NCI-H524 (cell line): ENCODE results near the gene CSK.
"Not testable (repeated sequence)": the region's sequence is repeated elsewhere in the genome, so short reads cannot be mapped to it uniquely, and the experiment has no call there.

Source experiments
- DNase-seq, 2 experiments: peaks; one replicate each; lab custom pipeline; 2025; lab: John Stamatoyannopoulos, UW

CSK gene

DNA sequence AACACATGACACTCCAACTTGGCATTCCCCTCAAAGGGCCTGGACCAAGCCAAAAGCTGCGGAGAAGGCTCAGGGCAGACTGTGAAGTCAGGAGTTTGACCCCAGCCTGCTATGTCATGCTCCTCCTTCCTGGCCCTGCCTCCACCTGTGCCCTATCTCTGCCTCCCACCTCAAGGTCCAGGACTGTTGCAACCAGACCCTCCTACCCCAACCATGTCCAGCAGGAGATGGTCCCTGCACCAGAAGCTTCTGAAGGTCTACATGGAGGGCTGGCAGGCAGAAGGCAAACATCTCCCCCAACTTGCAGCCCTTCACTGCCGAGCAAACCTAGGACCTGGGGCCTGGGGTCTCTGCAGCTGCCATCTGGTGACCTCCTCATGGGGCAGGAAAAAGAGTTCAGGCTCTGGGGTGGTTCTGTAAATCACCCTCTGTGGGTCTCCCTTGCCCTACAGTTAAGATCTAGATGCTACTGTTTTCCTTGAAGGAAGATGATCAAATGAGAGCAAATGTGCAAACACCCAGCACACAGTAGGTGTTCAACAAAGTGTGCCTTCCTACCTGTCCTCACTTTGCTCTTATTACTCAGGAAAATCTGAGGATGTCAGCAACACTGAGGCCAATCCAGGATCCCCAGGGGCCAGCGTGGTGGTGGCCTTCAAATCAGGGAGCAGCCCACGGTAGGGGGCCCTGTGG lies 11.5 kb upstream of the CSK start:
- DNase-seq, result no peak

DNA sequence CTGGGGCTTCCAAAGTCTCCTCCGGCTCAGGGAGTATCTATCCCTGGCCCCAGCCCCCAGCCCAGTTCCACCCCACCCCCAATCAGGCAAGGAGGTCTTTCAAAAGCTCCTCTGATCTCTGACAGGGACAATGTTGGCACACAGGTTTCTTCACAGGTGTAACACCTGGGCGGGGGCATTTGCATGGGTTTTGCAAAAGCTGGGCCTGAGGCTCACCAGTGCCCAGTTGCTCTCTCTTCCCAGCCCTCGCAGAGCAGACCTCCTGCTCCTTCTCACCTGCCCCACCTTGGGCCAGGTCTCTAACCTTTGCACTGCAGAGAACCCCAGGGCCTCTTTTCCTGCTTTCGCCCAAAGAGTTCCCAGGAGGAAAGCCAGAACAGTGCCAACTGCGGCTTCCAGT lies 8.6 kb upstream of the CSK start:
- no peak for DNase-seq

DNA sequence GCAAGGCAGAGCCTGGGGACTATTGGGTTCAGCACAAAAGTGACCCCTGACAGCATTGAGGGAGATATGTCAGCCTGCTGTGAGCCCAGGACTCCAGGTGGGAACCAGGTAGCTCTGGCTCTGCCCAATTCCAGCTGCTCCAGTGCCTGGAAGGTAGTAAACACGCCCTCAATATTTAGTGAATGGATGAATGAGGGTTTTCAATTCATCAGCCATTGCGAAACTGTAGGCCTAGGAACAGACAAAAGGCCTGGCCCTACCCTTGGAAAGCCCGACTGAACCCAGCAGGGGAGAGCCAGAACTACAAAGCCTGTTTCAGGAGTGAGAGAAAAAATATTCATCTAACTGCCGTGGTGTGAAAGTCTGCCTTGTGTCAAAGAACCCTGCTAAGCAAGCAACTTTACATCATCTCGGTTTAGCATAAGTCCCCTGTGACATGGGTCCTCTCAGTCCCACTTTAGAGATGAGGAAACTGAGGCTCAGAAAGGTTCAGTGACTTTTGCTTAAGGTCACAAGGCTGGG lies 8.1 kb upstream of the CSK start:
- no peak for DNase-seq

DNA sequence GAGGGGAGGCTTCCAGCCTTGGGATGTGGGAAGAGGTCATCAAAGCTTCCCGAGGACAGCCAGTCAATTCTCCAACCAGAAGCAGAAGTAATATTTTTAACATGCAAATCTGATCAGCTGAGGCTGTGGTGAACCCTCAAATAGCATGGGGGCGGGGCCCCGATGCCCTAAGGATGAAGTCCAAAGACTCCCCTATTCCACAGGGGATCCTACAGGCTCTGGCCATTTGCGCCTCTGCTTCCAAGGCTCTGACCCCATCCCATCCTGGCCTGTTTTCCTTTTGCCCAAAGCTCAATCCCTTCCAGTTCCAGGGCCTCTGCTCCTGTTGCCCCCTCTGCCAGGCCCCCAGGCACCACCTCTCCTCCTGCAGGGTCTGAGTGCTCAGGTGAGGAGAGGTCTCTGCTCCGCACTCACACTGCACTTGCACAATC lies 6.7 kb upstream of the CSK start:
- DNase-seq, result no peak

DNA sequence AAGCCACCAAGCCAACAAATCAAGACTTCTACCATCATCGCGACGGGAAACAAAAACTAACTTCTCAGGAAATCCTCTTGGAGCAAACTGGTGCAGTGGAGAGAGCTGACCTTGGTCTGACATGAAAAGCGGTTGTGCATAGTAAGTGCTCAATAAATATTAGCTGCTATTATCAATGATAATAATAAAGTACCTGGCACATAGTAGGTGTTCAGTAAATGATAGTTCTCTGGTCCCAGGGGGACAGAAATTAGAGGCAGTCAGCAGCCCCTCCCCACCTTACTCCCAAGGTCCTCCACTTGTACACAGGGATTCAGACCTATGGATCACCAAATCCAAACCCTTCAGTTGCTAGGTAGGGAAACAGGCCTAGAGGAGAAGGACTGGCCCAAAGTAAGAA lies 6.0 kb upstream of the CSK start:
- no peak for DNase-seq

DNA sequence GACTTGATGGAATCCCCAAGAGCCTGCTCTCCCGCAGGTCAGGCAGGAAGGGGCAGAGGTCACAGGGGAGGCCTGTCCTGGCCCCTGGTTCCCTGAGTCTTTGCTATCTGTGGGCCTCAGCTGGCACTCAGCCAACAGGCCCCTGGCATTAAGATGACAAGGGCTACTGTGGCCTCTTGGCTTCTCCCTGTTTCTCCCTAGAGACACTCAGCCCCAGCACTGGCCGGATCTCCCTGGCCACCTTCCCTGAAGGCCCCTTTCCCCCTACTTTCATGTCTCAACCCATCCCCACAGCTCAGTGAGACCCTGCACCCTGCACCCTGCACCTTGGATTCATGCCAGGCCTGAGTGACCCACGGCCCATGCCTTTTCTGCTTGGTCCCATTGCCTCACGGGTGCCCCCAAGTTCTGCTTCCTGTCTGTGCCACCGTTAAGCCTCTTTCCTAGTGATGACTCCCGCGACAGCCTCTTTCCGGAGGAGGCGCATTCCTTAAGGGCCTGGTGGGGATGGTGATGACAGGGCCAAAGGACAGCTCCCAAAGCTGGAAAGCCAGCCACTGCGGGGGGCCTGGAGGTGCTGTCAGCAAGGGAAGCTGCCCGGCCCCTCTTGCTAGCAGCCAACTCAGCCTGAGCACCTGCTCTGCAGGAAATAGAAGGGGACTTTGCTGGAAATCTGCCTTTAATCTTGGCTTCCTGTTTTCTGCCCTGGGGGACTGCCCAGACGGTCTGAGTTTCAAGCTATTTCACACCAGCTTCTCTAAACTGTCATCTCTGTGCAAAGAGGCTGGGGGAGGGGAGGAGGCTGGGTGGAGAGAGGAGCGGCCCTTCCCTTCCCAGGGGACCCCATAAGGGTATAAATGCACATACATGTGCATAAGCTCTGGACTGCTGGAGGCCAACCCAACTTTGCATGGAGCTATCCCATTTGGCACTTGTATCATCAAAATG lies 4.8 kb upstream of the CSK start:
- DNase-seq, result no peak

DNA sequence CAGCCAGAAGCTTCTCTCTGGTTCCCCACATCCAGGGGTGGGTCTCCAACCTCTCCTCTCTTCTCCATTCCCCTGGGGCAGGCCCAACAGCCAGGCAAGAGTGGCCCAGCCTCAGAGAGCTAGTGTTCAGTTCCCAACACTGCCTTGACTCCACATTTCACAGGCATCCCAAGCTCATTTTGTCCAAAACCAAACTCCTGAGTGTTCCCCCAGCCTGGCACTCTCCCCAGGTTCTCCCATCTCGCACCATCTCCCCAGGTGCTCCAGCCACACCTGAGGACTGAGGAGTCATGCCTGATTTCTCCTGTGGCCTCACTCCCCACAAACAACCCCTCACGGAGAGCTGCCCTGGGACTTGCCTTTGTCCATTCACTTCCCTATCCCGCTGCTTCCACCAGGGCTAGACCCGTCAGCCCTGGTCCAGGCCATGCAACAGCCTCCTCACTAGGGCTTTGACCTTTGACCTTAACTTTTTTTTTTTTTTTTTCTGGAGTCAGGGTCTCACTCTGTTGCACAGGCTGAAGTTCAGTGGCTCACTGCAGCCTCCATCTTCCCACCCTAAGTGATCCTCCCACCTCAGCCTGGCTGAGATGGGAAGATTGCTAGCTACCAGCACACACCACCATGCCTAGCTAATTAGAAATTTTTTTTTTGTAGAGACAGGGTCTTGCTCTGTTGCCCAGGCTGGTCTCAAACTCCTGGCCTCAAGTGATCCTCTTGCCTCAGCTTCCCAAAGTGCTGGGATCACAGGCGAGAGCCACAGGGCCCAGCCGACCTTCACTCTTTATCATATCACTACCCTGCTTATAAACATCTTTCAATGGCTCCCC lies 3.9 kb upstream of the CSK start:
- no peak for DNase-seq

DNA sequence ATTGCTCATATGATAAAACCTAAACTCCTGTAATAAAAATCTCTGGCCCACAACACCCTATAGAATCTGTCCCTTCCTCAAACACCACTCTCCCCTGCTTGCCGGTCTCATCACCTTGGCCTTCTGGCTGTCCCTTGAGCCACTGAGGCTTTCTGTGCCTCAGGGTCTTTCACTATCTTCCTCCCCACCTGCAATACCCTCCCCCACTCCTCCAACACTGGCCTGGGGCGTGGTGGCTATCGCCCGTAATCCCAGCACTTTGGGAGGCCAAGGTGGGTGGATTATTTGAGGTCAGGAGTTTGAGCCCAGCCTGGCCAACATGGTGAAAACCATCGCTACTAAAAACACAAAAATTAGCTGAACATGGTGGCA lies 3.3 kb upstream of the CSK start:
- no peak for DNase-seq

DNA sequence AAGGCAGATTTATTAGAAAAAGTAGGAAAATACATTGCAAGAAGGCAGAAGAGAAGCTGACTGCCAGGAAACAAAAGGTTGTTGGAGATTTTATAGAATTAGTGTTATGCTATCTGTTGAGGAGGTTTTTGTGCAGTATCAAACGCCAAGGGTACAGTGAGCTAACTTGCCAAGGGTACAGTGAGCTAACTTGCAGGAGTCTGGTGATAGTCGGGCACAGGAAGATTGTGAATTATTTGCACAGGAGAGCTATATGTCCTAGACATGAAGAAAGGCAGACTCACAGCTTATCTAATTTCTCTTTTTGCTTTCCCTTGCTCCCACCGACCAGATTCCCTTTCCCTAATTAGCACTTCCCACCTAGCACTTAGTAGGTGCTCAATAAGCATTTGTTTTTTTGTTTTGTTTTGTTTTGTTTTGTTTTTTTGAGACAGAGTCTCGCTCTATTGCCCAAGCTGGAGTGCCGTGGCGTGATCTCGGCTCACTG lies 2.7 kb upstream of the CSK start:
- no peak for DNase-seq

DNA sequence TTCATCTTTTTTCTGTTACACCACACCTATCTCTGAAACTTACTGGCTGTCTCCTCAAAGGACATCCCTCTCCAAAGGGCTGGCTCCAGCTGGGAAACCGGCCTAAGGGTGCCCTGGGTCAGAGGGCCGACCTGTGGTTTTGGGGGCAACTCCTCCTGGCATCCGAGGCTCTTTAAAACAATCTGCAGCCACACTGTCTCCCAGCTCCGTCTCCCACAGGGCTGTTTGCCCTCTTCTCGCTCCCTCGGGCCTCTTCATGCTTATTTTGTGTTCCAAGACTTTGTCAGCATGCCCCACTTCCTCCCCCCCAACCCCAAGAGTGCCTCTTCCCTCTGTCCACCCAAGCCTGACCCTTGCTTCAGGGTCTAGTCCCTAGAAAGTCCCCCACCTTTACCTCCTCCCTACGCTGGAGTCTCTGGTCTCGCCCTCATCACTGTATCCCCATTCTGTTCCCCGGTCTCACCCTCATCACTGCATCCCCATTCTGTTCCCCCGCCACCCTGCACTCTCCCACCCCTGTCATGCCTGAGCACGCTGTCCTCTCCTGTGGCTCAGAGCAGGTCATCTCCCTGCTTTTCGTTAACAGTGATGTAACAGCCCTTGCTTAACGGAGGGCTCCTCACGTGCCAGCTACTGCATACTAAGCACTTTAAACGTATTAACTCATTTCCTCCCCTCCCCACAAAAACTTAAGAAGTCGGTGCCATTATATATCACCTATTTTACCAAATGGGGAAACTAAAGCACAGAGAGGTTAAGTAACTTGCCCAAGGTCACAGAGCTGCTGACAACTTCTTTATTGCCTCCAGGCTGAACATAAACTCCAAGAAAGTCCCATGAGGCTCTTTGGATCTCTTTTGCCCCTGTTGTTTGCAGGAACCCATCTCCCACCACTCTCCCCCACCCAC lies 1.1 kb upstream of the CSK start:
- DNase-seq, result no peak

DNA sequence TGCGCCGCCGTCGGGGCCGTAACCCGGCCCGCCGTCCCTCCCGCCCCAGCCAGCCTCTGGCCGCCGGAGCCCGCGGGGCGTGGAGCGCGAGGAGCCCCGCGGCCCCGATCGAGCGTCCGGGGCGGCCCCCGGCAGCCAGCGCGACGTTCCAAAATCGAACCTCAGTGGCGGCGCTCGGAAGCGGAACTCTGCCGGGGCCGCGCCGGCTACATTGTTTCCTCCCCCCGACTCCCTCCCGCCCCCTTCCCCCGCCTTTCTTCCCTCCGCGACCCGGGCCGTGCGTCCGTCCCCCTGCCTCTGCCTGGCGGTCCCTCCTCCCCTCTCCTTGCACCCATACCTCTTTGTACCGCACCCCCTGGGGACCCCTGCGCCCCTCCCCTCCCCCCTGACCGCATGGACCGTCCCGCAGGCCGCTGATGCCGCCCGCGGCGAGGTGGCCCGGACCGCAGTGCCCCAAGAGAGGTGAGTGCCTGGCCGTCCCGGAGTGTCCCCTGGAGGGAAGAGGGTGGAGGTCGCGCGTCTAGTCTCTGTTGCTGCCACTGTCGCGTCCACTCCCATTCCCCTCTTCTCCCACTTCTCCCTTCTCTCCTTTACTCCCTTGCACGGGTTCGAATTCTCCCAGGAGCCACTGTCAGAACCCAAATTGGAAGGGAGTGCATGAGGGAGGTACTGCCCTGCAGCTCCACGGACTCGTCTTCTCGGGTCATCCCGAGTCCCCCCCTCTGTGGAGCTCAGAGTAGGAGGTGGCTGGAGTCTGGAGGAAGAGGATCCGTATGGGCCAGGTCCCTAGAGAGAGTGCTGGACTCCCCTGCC lies 585 bp downstream of the CSK start:
- no peak for DNase-seq

DNA sequence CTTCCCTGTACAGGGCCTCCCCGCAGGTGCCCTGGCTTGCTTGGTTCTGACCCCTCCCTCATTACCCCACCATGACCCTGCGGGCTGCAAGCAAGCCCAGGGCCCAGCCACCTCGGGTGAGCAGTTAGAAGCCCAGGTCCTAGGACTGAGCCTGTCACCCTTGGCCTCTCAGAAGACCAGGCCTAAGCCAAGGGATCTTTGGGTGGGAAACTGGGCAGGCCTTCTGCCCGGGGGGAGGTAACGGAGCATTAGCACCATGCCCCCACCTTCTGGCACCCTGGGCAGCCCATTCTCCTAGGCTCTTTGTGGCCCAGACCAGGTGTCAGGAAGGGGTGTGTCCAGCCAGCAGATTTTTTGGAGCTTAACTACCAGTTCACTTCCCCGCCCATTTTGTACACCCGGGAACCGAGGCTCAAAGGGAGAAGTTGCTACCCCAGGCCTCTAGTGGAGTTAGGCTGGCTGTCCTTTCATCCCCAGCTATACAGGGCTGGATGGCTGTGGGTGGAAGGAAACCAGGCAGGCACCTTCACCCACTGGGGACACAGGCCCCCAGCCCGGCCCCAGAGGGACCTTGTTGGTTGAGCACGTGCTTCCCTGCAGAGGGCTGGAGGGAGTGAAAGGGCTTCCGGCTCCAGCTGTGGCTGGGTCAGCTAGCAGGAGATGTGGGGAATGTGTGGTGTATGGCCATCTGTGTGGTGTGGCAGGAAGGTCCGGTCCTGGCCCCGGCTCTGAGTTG lies 1.4 kb downstream of the CSK start:
- DNase-seq, result peak in 1 of 2 experiments; percentile 33

DNA sequence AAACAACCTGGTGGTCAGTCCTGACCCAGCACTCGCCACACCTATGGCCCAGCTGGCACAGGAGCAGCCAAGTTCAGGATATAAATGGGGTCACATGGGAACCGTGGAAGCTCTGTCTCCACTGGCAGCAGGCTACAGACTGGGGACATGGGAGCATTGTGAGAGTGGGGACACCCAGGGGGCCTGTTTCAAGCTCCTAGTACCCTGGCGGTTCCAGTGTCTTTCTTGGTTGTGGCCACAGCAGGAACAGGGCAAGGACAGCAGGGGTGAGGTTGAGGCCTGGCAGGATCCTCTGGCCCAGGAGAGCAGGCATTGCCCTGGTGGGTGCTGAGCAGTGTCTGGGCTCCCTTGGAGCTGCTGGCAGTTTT lies 1.9 kb downstream of the CSK start:
- DNase-seq, result no peak

DNA sequence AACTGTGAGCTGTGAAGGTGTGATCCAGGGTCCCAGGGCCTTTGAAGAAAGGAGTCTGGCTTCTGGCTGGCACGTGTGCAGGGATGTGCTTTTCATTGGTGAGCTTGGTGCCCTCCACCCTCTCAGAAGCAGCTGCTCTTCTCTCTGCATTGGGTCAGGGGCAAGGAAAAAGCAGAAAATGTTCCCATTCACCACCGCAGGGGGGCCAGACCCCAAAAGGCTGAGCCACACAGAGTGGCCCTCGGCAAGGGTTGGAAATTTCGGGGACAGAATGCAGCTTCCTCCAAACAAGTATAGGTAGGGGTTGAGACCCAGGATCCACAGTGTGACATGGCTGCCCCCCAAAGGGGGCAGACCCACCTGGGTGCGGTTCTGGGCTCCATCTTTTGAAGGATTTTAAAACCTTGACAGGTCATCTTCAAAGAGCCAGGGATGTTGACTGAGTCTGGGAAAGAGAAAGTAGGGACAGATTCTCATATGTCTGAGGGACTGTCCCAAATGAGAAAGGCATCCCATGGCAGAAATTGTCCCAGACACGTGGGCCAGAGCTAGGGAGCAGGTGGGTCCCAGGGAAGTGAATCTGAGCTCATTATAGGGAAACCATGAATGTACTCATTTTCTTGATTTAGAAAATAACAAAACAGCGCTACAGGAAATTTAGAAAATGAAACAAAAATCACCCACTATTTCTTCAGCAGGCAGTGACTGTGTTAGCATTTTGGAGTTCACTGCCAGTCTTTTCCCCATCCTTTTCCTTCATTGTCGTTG lies 2.7 kb downstream of the CSK start:
- no peak for DNase-seq

DNA sequence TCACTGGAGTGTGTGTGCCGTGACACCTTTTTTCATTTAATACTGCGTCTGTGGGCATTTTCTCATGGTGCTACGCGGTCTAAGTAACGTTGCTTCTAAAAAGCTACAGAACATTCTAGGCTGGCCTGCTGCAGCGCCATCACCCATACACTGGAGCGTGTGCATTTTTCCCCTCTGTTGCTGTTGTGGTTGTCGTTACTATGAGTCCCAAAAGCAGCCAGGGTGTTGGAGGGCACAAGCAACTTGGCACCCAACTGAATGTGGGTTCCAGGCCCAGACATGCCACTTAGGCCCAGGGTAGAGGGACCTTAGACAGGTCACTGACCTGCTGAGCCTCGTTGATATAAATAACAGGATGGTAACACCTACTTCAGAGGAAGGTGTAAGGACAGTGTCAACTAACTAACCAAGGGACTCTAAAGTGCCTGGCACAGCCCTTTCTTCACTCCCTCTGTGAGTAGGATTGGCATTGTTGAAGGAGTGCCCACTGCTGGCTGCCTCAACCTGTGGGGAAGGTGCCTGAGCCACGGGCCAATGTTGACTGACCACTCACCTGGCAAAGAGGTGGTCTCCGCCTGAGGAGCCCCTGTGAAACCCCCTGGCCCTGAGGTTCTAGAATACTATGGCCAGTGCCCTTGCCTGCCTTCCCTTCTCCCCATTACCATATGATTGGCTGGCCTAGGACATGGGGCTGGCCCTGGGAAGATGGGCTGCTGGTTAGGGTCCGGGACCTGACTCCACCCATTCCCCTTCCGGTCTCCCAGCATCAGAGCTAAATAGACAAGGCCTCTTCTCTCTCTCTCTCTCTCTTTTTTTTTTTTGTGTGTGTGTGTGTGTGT lies 3.5 kb downstream of the CSK start:
- no peak for DNase-seq

DNA sequence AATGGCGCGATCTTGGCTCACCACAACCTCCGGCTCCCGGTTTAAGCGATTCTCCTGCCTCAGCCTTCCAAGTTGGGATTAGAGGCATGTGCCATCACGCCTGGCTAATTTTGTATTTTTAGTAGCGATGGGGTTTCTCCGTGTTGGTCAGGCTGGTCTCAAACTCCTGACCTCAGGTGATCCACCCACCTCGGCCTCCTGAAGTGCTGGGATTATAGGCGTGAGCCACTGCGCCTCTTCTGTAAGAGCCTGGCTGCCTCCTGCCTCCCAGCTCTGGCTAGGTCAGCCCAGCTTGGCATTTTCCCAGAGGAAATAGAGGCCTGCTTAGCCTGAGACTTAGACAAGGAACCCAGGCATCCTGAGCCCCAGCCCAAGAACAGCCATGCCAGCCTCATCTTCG lies 4.2 kb downstream of the CSK start:
- DNase-seq, result not testable (repeated sequence)

DNA sequence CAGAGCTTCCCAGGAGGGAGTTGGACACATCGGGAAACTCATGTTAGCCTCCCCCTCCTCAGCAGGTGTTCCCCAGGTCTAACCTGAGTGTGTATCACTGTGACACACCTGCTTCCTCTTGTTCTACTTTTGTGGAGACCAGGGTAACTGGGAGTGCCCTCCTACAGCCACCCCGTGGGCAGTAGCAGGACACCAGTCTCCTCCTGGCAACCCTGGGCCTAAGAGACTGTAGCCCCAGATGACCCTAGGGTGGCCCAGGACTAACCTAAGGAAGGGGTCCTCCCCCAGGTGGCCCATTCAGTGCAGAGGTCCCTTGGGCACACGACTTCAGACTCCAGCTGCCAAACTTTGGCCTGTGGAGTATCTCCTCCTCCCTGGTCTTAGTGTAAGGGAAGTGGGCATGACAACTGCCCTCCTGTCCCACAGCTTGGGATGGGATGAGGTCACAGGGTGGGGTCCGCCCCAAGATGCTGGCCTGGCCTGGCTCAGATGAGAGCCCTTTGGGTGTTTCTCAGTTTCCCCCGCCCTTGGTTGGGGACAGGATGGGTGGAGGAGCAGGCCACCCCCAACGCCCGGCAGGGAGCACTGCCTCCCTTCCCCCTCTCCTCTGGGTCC lies 4.8 kb downstream of the CSK start:
- no peak for DNase-seq
